Measurements from ENCODE around the gene SEC11C.

The SEC11C gene

GRCh38 chr18:59202258-59202820 is 62.7 kb downstream of the SEC11C start:
- H3K4me3 ChIP-seq (ENCODE audit: control insufficient read depth, low read depth, low read length) = no peak overlapping the region
- no peak for DNase-seq (ENCODE audit: low read depth)
- no peak for TF ChIP-seq CTCF (IDR thresholded peaks at IDR 0.05; ENCODE audit: control insufficient read depth, insufficient read depth, low read depth, low read length, missing control alignments)

GRCh38 chr18:59207506-59207905 is 67.8 kb downstream of the SEC11C start:
- no peak overlapping the region for H3K4me3 ChIP-seq (ENCODE audit: control insufficient read depth, low read depth, low read length)
- no peak for DNase-seq (ENCODE audit: low read depth)
- no peak for TF ChIP-seq CTCF (IDR thresholded peaks at IDR 0.05; ENCODE audit: control insufficient read depth, insufficient read depth, low read depth, low read length, missing control alignments)
